Naive thymus-derived CD8-positive, alpha-beta T cell (primary cell): ENCODE results near the gene ARHGDIA. TPM values are rescaled to one million over a fixed set of nuclear protein-coding genes. Genes with fewer than 3 reads are reported as not detected.

Source experiments
- ATAC-seq, 2 donors: fragments of 150-1000 bp; cut with Tn5 transposase in 1 of 2; sonication (Bioruptor Pico), chemical (Tn5 transposase) in 1 of 2; 1 replicate in 1 of 2; 2 replicates in 1 of 2; pipeline ENCODE4 v1.10.0; 2021; ENCODE audit warnings: mild to moderate bottlenecking in 2 of 2, moderate library complexity in 2 of 2
- POLR2A ChIA-PET: fragments of 350-600 bp; sonication (Branson Sonifier 250); formaldehyde crosslinking; loops from one replicate; lab custom pipeline; 2021; ENCODE audit warnings: antibody characterized with exemption; lab: Charles Lee
- DNase-seq, 10 donors: peaks; one replicate each; pipeline versions ENCODE4 v3.0.0 to v3.0.0-alpha.2; 2020 to 2022
- H3K27ac Mint-ChIP-seq, 10 donors: one replicate each; pipeline ENCODE4 v1.8.0; 2020 to 2022; ENCODE audit warnings: mild to moderate bottlenecking in 10 of 10, mixed read lengths in 10 of 10, moderate library complexity in 4 of 10, inconsistent platforms in 1 of 10
- H3K27me3 Mint-ChIP-seq, 5 donors: one replicate each; pipeline ENCODE4 v1.8.0; 2021 to 2022; ENCODE audit warnings: mixed read lengths in 5 of 5
- H3K36me3 Mint-ChIP-seq, 3 donors: one replicate each; pipeline ENCODE4 v1.8.0; 2020 to 2022; ENCODE audit warnings: mixed read lengths in 3 of 3, mild to moderate bottlenecking in 2 of 3, inconsistent platforms in 1 of 3
- H3K4me1 Mint-ChIP-seq, 4 donors: one replicate each; pipeline ENCODE4 v1.8.0; 2021 to 2022; ENCODE audit warnings: mixed read lengths in 4 of 4
- H3K4me3 Mint-ChIP-seq, 10 donors: one replicate each; pipeline ENCODE4 v1.8.0; 2020 to 2022; ENCODE audit warnings: mild to moderate bottlenecking in 10 of 10, mixed read lengths in 10 of 10, moderate library complexity in 6 of 10, inconsistent platforms in 1 of 10
- H3K9me3 Mint-ChIP-seq, 9 donors: one replicate each; pipeline ENCODE4 v1.8.0; 2020 to 2022; ENCODE audit warnings: mixed read lengths in 9 of 9, mild to moderate bottlenecking in 3 of 9, inconsistent platforms in 1 of 9, moderate library complexity in 1 of 9
- polyA plus RNA-seq, 3 donors: library from polyadenylated mRNA; unstranded; fragments of 300-500 nt; fragmentation: Illumina TruSeq; gene quantifications; one replicate each; pipeline ENCODE4 v1.2.3, GENCODE V29; 2021
- total RNA-seq, 8 experiments: library from RNA in 2 of 8; stranded (reverse) in 2 of 8; gene quantifications; one replicate each; pipeline ENCODE4 v1.2.3 and lab custom pipeline; 2021 to 2026

ARHGDIA gene
- total and polyA plus RNA-seq, 5 experiments from 2014 or later, result 55.1 to 343 (median 102) TPM

GRCh38 chr17:81898029-81898866 lies 27.1 kb upstream of the ARHGDIA start:
- Mint-ChIP-seq H3K4me3 (no peak overlapping the region), H3K9me3 (no peaks in the 10 kb centered on the region), H3K36me3 (peaks cover 0 to 54% (median 18%) of the 10 kb centered on the region in 3 donors), H3K27ac (no peak overlapping the region), H3K4me1 (peaks cover 2 to 10% (median 9%) of the 10 kb centered on the region in 4 donors), H3K27me3 (peaks cover 5 to 13% (median 10%) of the 10 kb centered on the region in 5 donors)
- ATAC-seq, result no peak
- no peak for DNase-seq
- POLR2A ChIA-PET, result interaction anchor here (0.8 kb wide), 1 partner anchor 15 kb away, joined by 3 read pairs; no protein-coding TSS in a partner anchor

GRCh38 chr17:81895400-81895799 lies 24.3 kb upstream of the ARHGDIA start:
- Mint-ChIP-seq H3K27me3 (peaks cover 0 to under 1% (median 0%) of the 10 kb centered on the region in 5 donors), H3K4me3 (no peak overlapping the region), H3K4me1 (peaks cover 0 to 18% (median 9%) of the 10 kb centered on the region in 4 donors), H3K27ac (no peak overlapping the region), H3K9me3 (no peaks in the 10 kb centered on the region), H3K36me3 (peaks cover 0 to 45% (median 12%) of the 10 kb centered on the region in 3 donors)
- POLR2A ChIA-PET, result no interaction called here
- DNase-seq (no peak), ATAC-seq (no peak)

- H3K4me1 Mint-ChIP-seq, result peaks cover 13 to 36% (median 24%) of the 10 kb centered on the region in 4 donors
- no peak for DNase-seq
- H3K27me3 Mint-ChIP-seq, result no peaks in the 10 kb centered on the region
- peak overlapping the region; percentile 89 to 97 (median 94) for H3K4me3 Mint-ChIP-seq
- H3K27ac Mint-ChIP-seq, result peak overlapping the region; percentile 88 to 99 (median 98)
- no peaks in the 10 kb centered on the region for H3K9me3 Mint-ChIP-seq
- peak in 1 of 2 donors; percentile 21 for ATAC-seq
- H3K36me3 Mint-ChIP-seq, result peaks cover 0 to 45% (median 7%) of the 10 kb centered on the region in 3 donors
- POLR2A ChIA-PET, result interaction anchor here (1.0 to 8.9 kb wide), 4 partner anchors 14 to 30 kb away, joined by 3 to 71 read pairs (median 10); partner anchors contain the start of genes ARHGDIA, P4HB and PCYT2
Measured at GRCh38 chr17:81891303-81891552, 20.1 kb upstream of the ARHGDIA start.

GRCh38 chr17:81890447-81891302 lies 19.5 kb upstream of the ARHGDIA start:
- POLR2A ChIA-PET, result interaction anchor here (1.0 to 8.9 kb wide), 4 partner anchors 10 to 36 kb away, joined by 3 to 71 read pairs (median 4); partner anchors contain the start of genes ARHGDIA and P4HB

GRCh38 chr17:81889602-81890001 lies 18.5 kb upstream of the ARHGDIA start:
- no peaks in the 10 kb centered on the region for H3K9me3 Mint-ChIP-seq
- DNase-seq (no peak), ATAC-seq (no peak)
- peak overlapping the region in 8 of 10 donors; percentile 56 to 97 (median 86) for H3K27ac Mint-ChIP-seq
- H3K27me3 Mint-ChIP-seq, result no peaks in the 10 kb centered on the region
- POLR2A ChIA-PET, result interaction anchor here (1.0 to 8.9 kb wide), 2 partner anchors 9 to 17 kb away, joined by 3 to 71 read pairs; partner anchors contain the start of gene ARHGDIA
- peak overlapping the region in 9 of 10 donors; percentile 41 to 93 (median 85) for H3K4me3 Mint-ChIP-seq
- H3K36me3 Mint-ChIP-seq, result peaks cover 0 to 42% (median 6%) of the 10 kb centered on the region in 3 donors
- peaks cover 13 to 36% (median 26%) of the 10 kb centered on the region in 4 donors for H3K4me1 Mint-ChIP-seq

More at GRCh38 chr17:81890447-81891302, 19.5 kb upstream of the ARHGDIA start:
- Mint-ChIP-seq H3K36me3 (peaks cover 0 to 46% (median 6%) of the 10 kb centered on the region in 3 donors), H3K4me3 (peak overlapping the region; percentile 80 to 93 (median 85)), H3K27me3 (no peaks in the 10 kb centered on the region), H3K27ac (peak overlapping the region; percentile 66 to 97 (median 96)), H3K9me3 (no peaks in the 10 kb centered on the region), H3K4me1 (peaks cover 13 to 36% (median 24%) of the 10 kb centered on the region in 4 donors)
- no peak for ATAC-seq
- no peak for DNase-seq

GRCh38 chr17:81888988-81889595 lies 18.0 kb upstream of the ARHGDIA start:
- peak overlapping the region in 7 of 10 donors; percentile 56 to 97 (median 65) for H3K27ac Mint-ChIP-seq
- DNase-seq, result no peak
- H3K36me3 Mint-ChIP-seq, result peaks cover 0 to 43% (median 6%) of the 10 kb centered on the region in 3 donors
- no peaks in the 10 kb centered on the region for H3K27me3 Mint-ChIP-seq
- no peaks in the 10 kb centered on the region for H3K9me3 Mint-ChIP-seq
- ATAC-seq, result no peak
- peaks cover 13 to 36% (median 26%) of the 10 kb centered on the region in 4 donors for H3K4me1 Mint-ChIP-seq
- POLR2A ChIA-PET, result interaction anchor here (8.9 kb wide), 1 partner anchor 17 kb away, joined by 71 read pairs; the partner anchor contains the start of gene ARHGDIA
- peak overlapping the region; percentile 31 to 93 (median 62) for H3K4me3 Mint-ChIP-seq

GRCh38 chr17:81888105-81888987 lies 17.2 kb upstream of the ARHGDIA start:
- Mint-ChIP-seq H3K9me3 (no peaks in the 10 kb centered on the region), H3K36me3 (peaks cover 0 to 50% (median 6%) of the 10 kb centered on the region in 3 donors), H3K4me3 (peak overlapping the region in 8 of 10 donors; percentile 31 to 93 (median 66)), H3K4me1 (peaks cover 13 to 33% (median 26%) of the 10 kb centered on the region in 4 donors), H3K27me3 (no peaks in the 10 kb centered on the region), H3K27ac (peak overlapping the region in 5 of 10 donors; percentile 20 to 97 (median 65))
- DNase-seq, result no peak
- no peak for ATAC-seq
- POLR2A ChIA-PET, result interaction anchor here (0.5 to 8.9 kb wide), 2 partner anchors 16 to 535 kb away, joined by 4 to 71 read pairs; partner anchors contain the start of gene ARHGDIA

GRCh38 chr17:81885869-81886548 lies 14.9 kb upstream of the ARHGDIA start:
- no peak for DNase-seq
- POLR2A ChIA-PET, result interaction anchor here (8.9 kb wide), 1 partner anchor 14 kb away, joined by 71 read pairs; the partner anchor contains the start of gene ARHGDIA
- peak overlapping the region in 1 of 10 donors; percentile 28 for H3K27ac Mint-ChIP-seq
- peaks cover 13 to 22% (median 20%) of the 10 kb centered on the region in 4 donors for H3K4me1 Mint-ChIP-seq
- peaks cover 0 to 57% (median 6%) of the 10 kb centered on the region in 3 donors for H3K36me3 Mint-ChIP-seq
- no peaks in the 10 kb centered on the region for H3K27me3 Mint-ChIP-seq
- H3K4me3 Mint-ChIP-seq, result peak overlapping the region in 1 of 10 donors; percentile 54
- no peaks in the 10 kb centered on the region for H3K9me3 Mint-ChIP-seq
- ATAC-seq, result no peak

- Mint-ChIP-seq H3K4me3 (no peak overlapping the region), H3K9me3 (no peaks in the 10 kb centered on the region), H3K27ac (peak overlapping the region in 4 of 10 donors; percentile 28 to 50 (median 45)), H3K27me3 (no peaks in the 10 kb centered on the region), H3K36me3 (peaks cover 0 to 59% (median 6%) of the 10 kb centered on the region in 3 donors), H3K4me1 (peaks cover 13 to 20% (median 17%) of the 10 kb centered on the region in 4 donors)
- DNase-seq (no peak), ATAC-seq (no peak)
- POLR2A ChIA-PET, result interaction anchor here (1.3 to 2.7 kb wide), 2 partner anchors 13 to 15 kb away, joined by 4 to 10 read pairs; partner anchors contain the start of gene ARHGDIA
Measured at GRCh38 chr17:81885454-81885853, 14.3 kb upstream of the ARHGDIA start.

- H3K9me3 Mint-ChIP-seq, result no peaks in the 10 kb centered on the region
- POLR2A ChIA-PET, result interaction anchor here (1.3 to 2.7 kb wide), 2 partner anchors 13 to 15 kb away, joined by 4 to 10 read pairs; partner anchors contain the start of gene ARHGDIA
- peaks cover 13 to 16% (median 15%) of the 10 kb centered on the region in 4 donors for H3K4me1 Mint-ChIP-seq
- H3K4me3 Mint-ChIP-seq, result no peak overlapping the region
- H3K36me3 Mint-ChIP-seq, result peaks cover 0 to 63% (median 6%) of the 10 kb centered on the region in 3 donors
- no peak for ATAC-seq
- H3K27me3 Mint-ChIP-seq, result no peaks in the 10 kb centered on the region
- H3K27ac Mint-ChIP-seq, result peak overlapping the region in 2 of 10 donors; percentile 45 to 63
- no peak for DNase-seq
Measured at GRCh38 chr17:81884968-81885367, 13.8 kb upstream of the ARHGDIA start.
